ENCODE data around the gene REC114.
"Not testable (repeated sequence)": the region's sequence is repeated elsewhere in the genome, so short reads cannot be mapped to it uniquely, and the experiment has no call there.

Gene REC114

DNA sequence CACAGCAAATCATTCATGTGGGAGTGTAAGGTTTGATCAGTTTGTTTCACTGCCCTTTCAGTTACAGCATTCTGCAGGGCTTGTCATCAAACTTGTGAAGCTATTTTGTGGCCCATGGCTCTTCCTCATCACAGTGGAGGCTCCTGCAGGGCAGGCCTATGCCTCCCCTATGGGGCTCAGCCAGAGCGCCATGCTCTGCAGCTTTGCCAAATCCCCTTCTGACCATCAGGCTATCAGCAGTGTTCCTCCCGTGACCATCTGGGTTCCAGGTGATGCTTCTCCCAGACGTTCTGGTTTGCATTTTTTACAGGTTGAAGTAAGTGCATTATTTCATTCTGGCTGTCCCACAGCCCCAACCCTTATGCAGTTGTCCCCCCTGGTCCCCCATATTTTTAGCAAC lies 28.1 kb upstream of the REC114 start:
- no peak for DNase-seq (ENCODE audit: low read depth)
- no peak overlapping the region for H3K4me3 ChIP-seq (ENCODE audit: low read length)
- no peak for TF ChIP-seq CTCF (conservative IDR thresholded peaks at IDR 0.05; ENCODE audit: low read length)

DNA sequence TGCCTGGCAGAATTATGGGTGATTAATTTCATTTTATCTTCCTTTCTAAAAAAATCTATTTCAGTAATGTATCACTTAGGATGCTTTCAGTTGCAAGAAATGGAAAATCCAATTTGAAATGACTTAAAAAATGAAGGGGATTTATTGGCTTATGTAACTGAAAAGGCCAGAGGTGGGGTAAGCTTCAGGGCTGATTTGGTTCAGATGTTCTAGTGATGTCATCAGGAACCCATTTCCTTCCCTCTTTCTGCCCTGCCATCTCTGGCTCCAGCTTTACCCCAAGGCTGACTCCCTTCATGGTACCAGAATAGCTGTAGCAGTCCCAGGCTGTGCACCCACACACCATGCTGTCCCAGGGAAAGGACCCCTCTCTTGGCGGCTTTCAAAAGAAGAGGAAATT lies 18.5 kb upstream of the REC114 start:
- TF ChIP-seq CTCF (conservative IDR thresholded peaks at IDR 0.05; ENCODE audit: low read length) = no peak
- DNase-seq (ENCODE audit: low read depth) = no peak
- H3K4me3 ChIP-seq (ENCODE audit: low read length) = no peak overlapping the region

GRCh38 chr15:73425510-73425909 lies 17.5 kb upstream of the REC114 start:
- DNase-seq (ENCODE audit: low read depth) = no peak
- no peak for TF ChIP-seq CTCF (conservative IDR thresholded peaks at IDR 0.05; ENCODE audit: low read length)
- H3K4me3 ChIP-seq (ENCODE audit: low read length) = no peak overlapping the region

GRCh38 chr15:73426323-73426994 lies 16.5 kb upstream of the REC114 start:
- H3K4me3 ChIP-seq (ENCODE audit: low read length) = no peak overlapping the region
- no peak for DNase-seq (ENCODE audit: low read depth)
- TF ChIP-seq CTCF (conservative IDR thresholded peaks at IDR 0.05; ENCODE audit: low read length) = no peak

DNA sequence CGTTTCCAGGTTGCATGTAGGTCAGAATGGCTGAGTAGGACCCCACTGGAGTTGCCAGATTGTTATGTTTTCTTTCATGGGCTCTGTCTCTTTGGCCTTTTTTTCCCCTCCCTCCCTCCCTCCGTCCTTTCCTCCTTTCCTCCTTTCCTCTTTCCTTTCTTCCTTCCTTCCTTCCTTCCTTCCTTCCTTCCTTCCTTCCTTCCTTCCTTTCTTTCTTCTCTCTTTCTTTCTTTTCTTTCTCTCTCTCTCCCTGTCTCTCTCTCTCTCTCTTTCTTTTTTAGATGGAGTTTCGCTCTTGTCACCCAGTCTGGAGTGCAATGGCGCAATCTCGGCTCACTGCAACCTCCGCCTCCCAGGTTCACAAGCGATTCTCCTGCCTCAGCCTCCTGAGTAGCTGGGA lies 11.6 kb upstream of the REC114 start:
- H3K4me3 ChIP-seq (ENCODE audit: low read length); DNase-seq (ENCODE audit: low read depth): not testable (repeated sequence)

DNA sequence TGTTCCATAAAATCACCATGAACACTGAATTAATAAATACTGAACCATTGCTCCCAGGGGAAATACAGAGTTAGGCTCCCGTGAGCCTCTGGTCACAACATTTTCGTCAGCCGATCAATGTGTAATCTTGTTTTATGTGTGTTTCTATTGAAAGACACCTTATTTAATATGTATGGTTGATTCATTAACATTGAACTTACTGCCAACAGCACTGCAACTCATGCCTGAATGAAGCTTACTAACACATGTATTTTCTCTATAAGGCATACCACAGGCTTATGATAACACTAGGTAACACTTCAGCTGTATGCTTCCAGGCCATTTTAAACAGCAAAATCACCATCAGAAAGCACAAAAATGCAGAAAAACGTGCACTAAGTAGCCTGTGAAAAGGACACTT lies 9.1 kb upstream of the REC114 start:
- TF ChIP-seq CTCF (conservative IDR thresholded peaks at IDR 0.05; ENCODE audit: low read length) = no peak
- DNase-seq (ENCODE audit: low read depth) = no peak
- H3K4me3 ChIP-seq (ENCODE audit: low read length) = no peak overlapping the region

GRCh38 chr15:73436613-73437012 lies 6.4 kb upstream of the REC114 start:
- TF ChIP-seq CTCF (conservative IDR thresholded peaks at IDR 0.05; ENCODE audit: low read length) = no peak
- no peak for DNase-seq (ENCODE audit: low read depth)
- H3K4me3 ChIP-seq (ENCODE audit: low read length) = no peak overlapping the region

All from AG10803 (cell line).